CD1c-positive myeloid dendritic cell (primary cell): ENCODE measurements around the gene TXNDC17.
A peak's percentile ranks its signal among the peaks of the same experiment; 100 is the strongest.
"Not testable (repeated sequence)": the region's sequence is repeated elsewhere in the genome, so short reads cannot be mapped to it uniquely, and the experiment has no call there.

Source experiments
- DNase-seq: peaks from one replicate; pipeline ENCODE4 v3.0.0-alpha.2; 2016; ENCODE audit errors: extremely low spot score

Gene TXNDC17

DNA sequence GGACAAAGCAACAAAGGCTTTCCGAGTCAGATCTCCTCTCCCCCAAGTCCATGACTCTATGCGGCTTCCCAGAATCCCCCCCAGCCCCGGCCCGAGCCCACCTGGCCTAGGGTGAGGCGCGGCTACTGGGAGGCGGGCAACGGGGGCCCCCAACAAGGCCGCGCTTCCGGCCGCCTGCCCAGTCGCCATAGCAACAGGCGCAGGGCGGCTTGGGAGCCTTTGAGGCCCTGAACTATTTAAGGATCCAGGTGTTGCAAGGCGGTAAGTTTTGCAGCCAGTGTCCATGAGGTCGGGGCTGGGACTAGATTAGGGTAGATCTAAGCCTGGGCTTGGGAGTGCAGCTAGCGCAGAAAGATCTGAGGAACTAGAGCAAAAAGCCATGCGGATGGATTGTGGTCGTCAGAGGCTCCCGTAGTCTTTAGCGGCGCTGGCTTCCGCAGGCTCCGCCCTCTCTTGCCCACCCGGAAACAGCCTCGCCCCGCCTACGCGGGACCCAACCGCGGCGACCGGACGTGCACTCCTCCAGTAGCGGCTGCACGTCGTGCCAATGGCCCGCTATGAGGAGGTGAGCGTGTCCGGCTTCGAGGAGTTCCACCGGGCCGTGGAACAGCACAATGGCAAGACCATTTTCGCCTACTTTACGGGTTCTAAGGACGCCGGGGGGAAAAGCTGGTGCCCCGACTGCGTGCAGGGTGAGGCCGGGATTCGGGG is at the start of gene TXNDC17, which contains the start of gene KIAA0753:
Gene TXNDC17 (plus strand): TSS at position 525 of the 711 bp plus-strand sequence. CDS start 23 bp downstream, at position 548.
Gene KIAA0753 (minus strand): TSS at position 176 of the 711 bp plus-strand sequence. CDS start 5,608 bp downstream, outside the sequence.
- peak; percentile 96 for DNase-seq

DNA sequence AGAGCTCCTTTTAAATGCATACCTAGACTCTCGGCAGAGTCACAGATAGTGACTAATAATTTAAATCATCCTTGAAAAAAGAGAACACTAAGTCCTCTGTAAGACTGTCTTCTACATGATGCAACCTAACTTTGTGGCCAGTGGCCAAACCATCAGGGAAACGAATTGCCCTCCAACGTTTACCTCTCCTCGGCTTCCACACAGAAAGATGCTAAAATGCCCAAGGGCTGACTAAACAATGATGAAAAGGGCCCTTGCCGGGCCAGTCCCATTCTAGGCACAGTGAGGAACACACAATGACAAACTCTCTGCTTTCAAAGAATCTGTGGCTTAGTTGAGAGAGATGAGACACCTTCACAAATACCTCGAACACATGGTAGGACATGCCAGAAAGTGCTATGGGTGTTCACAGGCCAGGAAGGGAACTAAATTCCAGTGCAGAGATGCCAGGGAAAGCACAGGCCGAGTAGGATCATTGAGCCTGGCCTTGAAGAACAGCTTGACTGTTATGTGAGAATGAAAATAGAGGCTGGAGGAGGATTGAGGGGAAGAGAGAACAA is 49.2 kb upstream of the TXNDC17 start:
- no peak for DNase-seq

DNA sequence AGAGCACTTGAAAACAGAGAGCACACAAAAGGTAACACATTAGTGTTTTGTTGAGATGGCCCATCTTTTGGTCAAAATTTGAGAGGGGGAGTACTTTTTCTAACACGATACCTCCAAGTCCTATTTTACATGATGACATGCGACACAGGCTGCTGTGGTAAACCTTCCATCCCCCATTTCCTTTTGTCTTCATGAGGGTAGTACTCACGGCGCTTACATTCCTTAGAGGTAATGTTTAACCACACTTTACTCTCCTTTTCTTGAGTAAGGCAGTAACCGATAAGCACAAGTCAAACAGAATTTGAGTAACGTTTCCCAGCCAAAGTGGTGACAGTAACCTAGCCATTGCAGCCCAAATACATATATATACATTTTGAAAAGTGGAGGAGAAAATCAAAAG is 48.7 kb upstream of the TXNDC17 start:
- DNase-seq, result no peak

GRCh38 chr17:6593371-6593770 is 47.5 kb upstream of the TXNDC17 start:
- DNase-seq, result not testable (repeated sequence)

DNA sequence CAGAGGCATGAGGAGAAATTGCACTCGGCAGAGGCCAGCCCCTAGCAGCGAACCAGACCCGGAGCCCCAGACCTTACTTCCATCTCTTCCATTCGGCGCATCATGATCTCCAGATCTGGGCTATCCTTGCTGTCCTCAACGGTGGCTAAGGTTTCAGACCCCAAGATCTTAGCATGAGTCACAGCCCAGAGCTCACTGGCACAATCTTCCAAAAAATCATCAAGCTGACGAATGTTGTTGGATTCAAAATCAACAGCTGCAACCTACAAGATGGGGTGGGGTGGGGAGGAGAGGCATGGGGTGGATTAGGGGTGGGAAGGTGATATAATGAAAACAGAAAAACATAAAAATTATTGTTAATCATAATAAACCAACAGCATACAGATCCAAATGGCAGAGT is 44.8 kb upstream of the TXNDC17 start:
- no peak for DNase-seq

- DNase-seq, result no peak
These were observed 44.3 kb upstream of the TXNDC17 start for GRCh38 chr17:6596511-6596910.

GRCh38 chr17:6596941-6597340 is 43.9 kb upstream of the TXNDC17 start:
- no peak for DNase-seq

DNA sequence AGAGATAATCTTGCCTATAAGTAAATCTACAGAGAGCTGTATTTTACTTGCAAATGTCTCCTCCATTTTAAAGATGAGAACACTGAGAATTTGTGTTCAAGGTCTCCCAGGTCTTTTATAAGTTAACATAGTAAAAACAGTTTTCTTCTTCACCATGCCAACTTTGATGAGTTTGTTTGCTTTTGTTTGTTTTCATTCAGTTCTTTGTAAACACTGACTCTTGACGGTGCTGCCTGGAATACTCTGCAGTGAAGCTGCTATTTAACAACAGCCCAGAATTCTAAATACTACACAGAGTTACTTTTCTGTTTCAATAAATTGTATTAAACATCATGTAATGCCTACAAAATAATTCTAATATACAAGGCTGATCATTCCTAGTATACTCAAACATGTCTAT is 43.1 kb upstream of the TXNDC17 start:
- DNase-seq, result no peak

- DNase-seq, result peak; percentile 83
These were observed 41.5 kb upstream of the TXNDC17 start for GRCh38 chr17:6599364-6599763.

- DNase-seq, result no peak
These were observed 38.7 kb upstream of the TXNDC17 start for GRCh38 chr17:6602141-6602540.

DNA sequence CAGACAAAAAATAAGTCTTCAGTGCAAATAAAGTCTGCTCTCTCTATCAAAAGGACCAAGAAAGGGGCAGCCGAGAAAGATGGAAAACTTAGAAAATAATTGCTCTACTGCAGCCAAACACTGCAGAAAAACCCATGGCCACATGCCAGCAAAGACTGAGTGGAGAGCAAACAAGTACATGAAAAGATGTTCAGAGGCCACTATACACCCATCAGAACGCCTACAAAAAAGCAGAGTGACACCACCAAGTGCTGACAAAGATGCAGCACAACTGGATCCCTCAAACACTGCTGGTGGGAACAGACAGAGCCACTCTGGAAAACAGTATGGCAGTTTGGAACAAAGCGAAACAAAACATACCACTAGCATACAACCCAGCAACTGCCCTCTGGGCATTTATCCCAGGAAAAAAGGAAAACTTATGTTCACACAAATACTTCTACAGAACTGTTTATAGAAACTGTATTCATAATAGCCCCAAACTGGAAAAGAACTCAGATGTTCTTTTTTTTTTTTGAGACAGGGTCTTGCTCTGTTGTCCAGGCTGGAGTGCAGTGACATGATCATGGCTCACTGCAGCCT is 37.0 kb upstream of the TXNDC17 start:
- no peak for DNase-seq

- DNase-seq, result no peak
These were observed 35.7 kb upstream of the TXNDC17 start for GRCh38 chr17:6605142-6605541.

DNA sequence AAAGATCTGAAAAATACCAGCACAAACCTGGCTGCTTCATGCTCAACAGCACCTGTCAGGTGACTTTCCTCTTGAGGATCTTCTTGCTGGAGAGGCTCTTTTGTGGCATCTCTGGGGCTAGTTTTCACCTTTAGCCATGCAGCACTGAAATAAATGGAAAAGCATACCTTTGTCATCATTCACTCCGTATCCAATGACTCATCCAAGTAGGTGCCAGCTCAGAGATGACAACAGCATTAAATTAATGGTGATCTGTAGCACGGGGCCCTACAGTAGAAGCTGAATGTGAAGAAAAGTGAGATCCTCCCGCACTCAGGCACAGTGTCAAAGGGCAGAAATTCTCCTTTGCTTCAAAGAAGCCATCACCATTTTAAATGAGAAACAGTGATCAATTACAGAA is 32.5 kb upstream of the TXNDC17 start:
- no peak for DNase-seq

DNA sequence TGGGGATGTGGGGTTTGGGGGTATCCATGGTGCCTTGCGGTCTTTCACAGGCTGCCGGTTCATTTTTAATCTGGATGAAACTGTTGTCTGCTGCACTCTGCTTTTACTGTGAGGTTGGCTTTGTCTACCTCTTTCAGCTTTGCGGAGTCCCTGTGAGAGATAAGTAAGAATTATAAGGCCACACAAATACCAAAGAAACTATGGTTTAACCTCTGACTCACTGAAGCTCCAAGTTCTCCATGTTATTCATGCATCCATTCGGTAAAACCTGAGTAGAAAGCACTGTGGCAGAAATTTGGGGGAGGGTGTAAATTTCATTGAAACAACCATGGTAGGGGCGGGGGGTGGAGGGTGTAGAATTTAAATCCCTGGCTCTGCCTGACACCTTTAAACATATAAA is 30.8 kb upstream of the TXNDC17 start:
- DNase-seq, result no peak

DNA sequence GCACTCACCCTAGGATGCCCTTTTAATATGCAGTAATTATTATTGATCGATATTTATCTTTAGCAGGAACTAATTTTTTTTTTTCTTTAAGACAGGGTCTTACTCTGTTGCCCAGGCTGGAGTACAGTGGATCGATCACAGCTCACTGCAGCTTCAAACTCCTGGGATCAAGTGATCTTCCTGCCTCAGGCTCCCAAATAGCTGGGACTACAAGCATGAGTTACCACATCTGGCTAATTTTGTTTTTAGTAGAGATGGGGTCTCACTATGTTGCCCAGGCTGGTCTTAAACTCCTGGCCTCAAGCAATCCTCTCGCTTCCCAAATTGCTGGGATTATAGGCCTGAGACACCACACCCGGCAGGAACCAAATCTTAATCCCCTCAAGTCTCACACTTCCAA is 29.6 kb upstream of the TXNDC17 start:
- no peak for DNase-seq

- DNase-seq, result no peak
These were observed 16.9 kb upstream of the TXNDC17 start for GRCh38 chr17:6623941-6624340.

- DNase-seq, result no peak
These were observed 14.2 kb upstream of the TXNDC17 start for GRCh38 chr17:6626616-6627015.

DNA sequence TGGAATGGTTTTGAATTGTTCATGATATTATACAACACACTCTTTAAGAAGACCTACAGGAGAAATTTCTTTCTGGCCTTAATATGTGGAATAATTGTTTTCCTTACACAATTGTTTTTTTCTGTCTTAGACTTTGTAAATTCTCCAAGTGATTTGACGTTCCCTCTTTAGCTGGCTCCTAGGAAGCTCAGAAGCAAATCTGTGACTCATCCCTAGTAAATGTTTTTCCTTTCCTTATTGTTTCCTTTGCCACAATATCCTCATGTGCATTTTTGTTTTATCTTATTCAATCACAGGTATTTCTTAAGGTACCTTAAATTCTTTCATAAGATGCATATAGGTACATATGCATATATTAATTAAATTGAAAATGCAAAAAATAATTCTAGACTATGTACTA is 13.8 kb upstream of the TXNDC17 start:
- DNase-seq, result no peak

- no peak for DNase-seq
These were observed 10.5 kb upstream of the TXNDC17 start for GRCh38 chr17:6630390-6630789.

GRCh38 chr17:6632530-6632929 is 8.3 kb upstream of the TXNDC17 start:
- no peak for DNase-seq

DNA sequence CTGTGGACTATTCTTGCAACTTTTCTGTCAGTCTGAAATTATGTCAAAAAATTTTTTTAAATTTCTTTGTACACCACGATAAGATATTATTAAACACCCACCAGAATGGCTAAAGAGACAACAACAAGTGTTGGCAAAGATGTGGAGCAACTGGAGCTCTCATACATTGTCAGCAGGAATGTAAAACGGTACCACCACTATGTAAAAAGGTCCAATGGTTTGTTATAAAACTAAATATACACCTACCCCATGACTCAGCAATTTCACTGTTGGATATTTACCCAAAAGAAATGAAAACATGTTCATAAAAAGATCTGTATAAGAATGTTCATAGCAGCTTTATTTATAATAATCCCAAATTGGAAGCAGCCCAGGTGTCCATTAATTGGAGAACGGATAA is 7.6 kb upstream of the TXNDC17 start:
- DNase-seq, result no peak

DNA sequence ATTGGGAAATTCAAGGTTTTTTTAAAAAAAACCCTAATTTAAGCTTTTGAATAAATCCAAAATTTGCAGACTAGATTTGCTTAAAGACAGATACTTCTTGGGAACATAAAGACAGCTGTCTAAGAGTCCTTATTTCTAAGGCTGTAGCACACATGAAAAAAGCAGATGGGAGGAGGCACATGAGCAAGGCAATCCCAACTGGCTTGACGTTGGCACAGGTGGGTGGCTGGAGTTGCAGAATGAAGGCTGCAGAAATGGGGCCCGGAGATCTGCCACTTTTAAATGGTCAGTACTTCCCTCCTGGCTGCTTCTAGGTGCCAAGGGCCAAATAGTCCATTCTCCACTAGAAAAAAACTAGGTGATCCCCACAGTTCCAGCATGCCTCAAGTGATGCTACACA is 4.8 kb upstream of the TXNDC17 start:
- no peak for DNase-seq
